Stimulated activated CD4-positive, alpha-beta T cell treated with anti-CD3 and anti-CD28 coated beads, Interleukin-4, amount 100 ng/mL, for 4 hours (primary cell): ENCODE data around the gene ADGRE1.

ENCODE experiments used
- DNase-seq, 2 experiments: peaks; one replicate each; pipeline ENCODE4 v3.0.0-alpha.2; 2020

Gene ADGRE1

GRCh38 chr19:6963244-6963852, 76.0 kb downstream of the ADGRE1 start:
- DNase-seq, result no peak

GRCh38 chr19:6963937-6964336, 76.6 kb downstream of the ADGRE1 start:
- peak; percentile 20 to 46 for DNase-seq

GRCh38 chr19:6967967-6968366, 80.6 kb downstream of the ADGRE1 start:
- no peak for DNase-seq

- no peak for DNase-seq
Measured at GRCh38 chr19:6969490-6969889, 82.1 kb downstream of the ADGRE1 start.

GRCh38 chr19:6970021-6970420, 82.6 kb downstream of the ADGRE1 start:
- no peak for DNase-seq

GRCh38 chr19:6970443-6970842, 83.1 kb downstream of the ADGRE1 start:
- no peak for DNase-seq

- no peak for DNase-seq
Measured at GRCh38 chr19:6971366-6971765, 84.0 kb downstream of the ADGRE1 start.

GRCh38 chr19:6976197-6976596, 88.8 kb downstream of the ADGRE1 start:
- no peak for DNase-seq

GRCh38 chr19:6979399-6979798, 92.0 kb downstream of the ADGRE1 start:
- no peak for DNase-seq

- DNase-seq, result no peak
Measured at GRCh38 chr19:6983448-6983847, 96.1 kb downstream of the ADGRE1 start.

GRCh38 chr19:6987850-6988249, 100.5 kb downstream of the ADGRE1 start:
- DNase-seq, result no peak

- DNase-seq, result no peak
Measured at GRCh38 chr19:6988257-6988656, 100.9 kb downstream of the ADGRE1 start.
